Smooth muscle cell (in vitro differentiated cells): ENCODE results near the gene ACR. TPM values are rescaled to one million over a fixed set of nuclear protein-coding genes. Genes with fewer than 3 reads are reported as not detected.

Experiments
- DNase-seq: peaks from one replicate; lab custom pipeline; 2025; ENCODE audit not compliant: unreplicated experiment; lab: John Stamatoyannopoulos, UW
- H2AFZ ChIP-seq: fragments of 200-600 bp; sonication (generic); 2 replicates; pipeline ENCODE4 v1.6.0; 2016; ENCODE audit warnings: antibody characterized with exemption, low read depth, mild to moderate bottlenecking
- H3F3A ChIP-seq: fragments of 200-600 bp; sonication (generic); 2 replicates; pipeline ENCODE4 v1.6.0; 2017; ENCODE audit warnings: antibody characterized with exemption, low read depth
- H3K27ac ChIP-seq: fragments of 200-600 bp; sonication (generic); 2 replicates; pipeline ENCODE4 v1.5.1; 2016; ENCODE audit warnings: low read depth, mild to moderate bottlenecking
- H3K27me3 ChIP-seq: fragments of 200-600 bp; sonication (generic); 2 replicates; pipeline ENCODE4 v1.6.1; 2016; ENCODE audit warnings: low read depth, mild to moderate bottlenecking
- H3K36me3 ChIP-seq: fragments of 200-600 bp; sonication (generic); 2 replicates; pipeline ENCODE4 v1.5.1; 2016; ENCODE audit warnings: low read depth
- H3K4me1 ChIP-seq: fragments of 200-600 bp; sonication (generic); 2 replicates; pipeline ENCODE4 v1.5.1; 2016; ENCODE audit warnings: low read depth
- H3K4me2 ChIP-seq: fragments of 200-600 bp; sonication (generic); 2 replicates; pipeline ENCODE4 v1.6.0; 2016; ENCODE audit warnings: mild to moderate bottlenecking
- H3K4me3 ChIP-seq: fragments of 200-600 bp; sonication (generic); 2 replicates; pipeline ENCODE4 v1.5.1; 2016; ENCODE audit warnings: mild to moderate bottlenecking
- H3K79me2 ChIP-seq: fragments of 200-600 bp; sonication (generic); 2 replicates; pipeline ENCODE4 v1.6.0; 2016; ENCODE audit warnings: low read depth, mild to moderate bottlenecking
- H3K9ac ChIP-seq: fragments of 200-600 bp; sonication (generic); 2 replicates; pipeline ENCODE4 v1.6.0; 2016; ENCODE audit warnings: low read depth
- H3K9me3 ChIP-seq: fragments of 200-600 bp; sonication (generic); replicated peaks from 2 replicates; pipeline ENCODE4 v1.5.1; 2016; ENCODE audit warnings: low read depth
- H4K20me1 ChIP-seq: fragments of 200-600 bp; sonication (generic); 2 replicates; pipeline ENCODE4 v1.6.0; 2016; ENCODE audit warnings: low read depth
- CTCF ChIP-seq: fragments of 200-600 bp; sonication (generic); IDR thresholded peaks from 2 replicates; pipeline ENCODE4 v1.5.1; 2017; ENCODE audit warnings: borderline replicate concordance, mild to moderate bottlenecking, antibody characterized with exemption; ENCODE audit not compliant: insufficient read depth, poor library complexity, severe bottlenecking
- WGBS: methylation state at CpG from one replicate; pipeline ENCODE4 v1.1.7; 2016; ENCODE audit warnings: low lambda C conversion rate; 5-methylcytosine and 5-hydroxymethylcytosine counted together
- polyA plus RNA-seq: library from polyadenylated mRNA; unstranded; fragments of >200 nt; fragmentation: Nextera tagmentation; extraction: Ambion mirVana; gene quantifications from 2 replicates; pipeline ENCODE4 v1.2.1, GENCODE V29; 2016
- total RNA-seq: library from RNA; depleted of rRNA; stranded (reverse); fragments of >200 nt; gene quantifications from 2 replicates; pipeline ENCODE4 v1.2.3, GENCODE V29; 2014

ACR gene
- total and polyA plus RNA-seq, 2 experiments from 2014 or later: 0.27 TPM; not detected in 1

GRCh38 chr22:50710886-50711285, 27.1 kb upstream of the ACR start:
- H3K27ac ChIP-seq: no peak overlapping the region
- no peaks in the 10 kb centered on the region for H3F3A ChIP-seq
- no peaks in the 10 kb centered on the region for H3K36me3 ChIP-seq
- no peaks in the 10 kb centered on the region for H3K27me3 ChIP-seq
- no peaks in the 10 kb centered on the region for H3K4me1 ChIP-seq
- no peak for DNase-seq
- H3K9me3 ChIP-seq: no peaks in the 10 kb centered on the region
- H3K9ac ChIP-seq: no peak overlapping the region
- H3K79me2 ChIP-seq: no peaks in the 10 kb centered on the region
- H2AFZ ChIP-seq: no peak overlapping the region
- H3K4me2 ChIP-seq: no peak overlapping the region
- WGBS: 97% methylated on average over 35 of the region's 38 CpGs
- no peak for TF ChIP-seq CTCF
- H3K4me3 ChIP-seq: no peak overlapping the region
- no peaks in the 10 kb centered on the region for H4K20me1 ChIP-seq

DNA sequence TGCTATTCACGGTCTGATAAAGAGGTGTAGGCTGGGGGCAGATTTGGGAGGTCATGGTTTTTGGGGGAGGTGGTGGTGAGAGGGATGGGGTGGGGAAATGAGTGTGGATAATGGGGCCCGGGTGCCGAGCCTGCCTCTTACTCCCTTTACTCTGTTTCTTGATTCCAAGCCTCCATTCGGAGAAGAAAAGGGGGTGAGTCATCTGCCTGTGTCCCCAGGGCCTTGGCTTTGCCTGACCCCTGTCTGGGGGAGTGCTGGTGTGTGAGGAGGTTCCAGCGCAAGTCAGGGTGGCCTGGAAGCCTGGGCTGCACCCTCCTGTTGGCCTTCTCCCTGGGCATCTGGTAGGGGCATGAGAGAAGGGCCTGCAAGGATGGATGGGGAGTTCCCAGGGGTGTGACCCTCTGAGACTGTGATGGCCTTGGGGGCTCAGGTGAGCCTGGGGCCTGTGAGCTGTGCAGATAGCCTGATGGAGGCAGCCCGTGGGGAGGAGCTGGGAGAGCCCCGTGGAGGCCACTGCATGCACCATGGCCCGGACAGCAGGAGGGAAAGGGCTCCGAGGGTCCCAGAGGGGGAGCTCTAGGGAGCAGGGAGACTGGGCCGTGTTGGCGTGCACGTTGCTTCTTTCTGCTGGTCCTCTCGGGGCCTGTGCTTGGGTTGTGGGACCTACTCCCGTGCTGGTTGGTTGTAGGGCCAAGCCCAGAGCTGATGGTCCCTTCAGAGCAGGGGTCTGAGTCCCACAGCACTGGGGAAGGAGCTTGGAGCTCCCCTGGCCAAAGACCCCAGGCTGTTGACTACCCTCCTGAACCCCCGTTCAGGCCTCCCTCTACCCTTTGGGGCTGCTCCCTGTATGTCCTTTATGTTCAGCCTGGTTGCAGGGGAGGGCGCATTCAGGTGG, 26.3 kb upstream of the ACR start:
- Histone ChIP-seq H3K4me3 (no peak overlapping the region), H3K9me3 (no peaks in the 10 kb centered on the region), H3K27me3 (no peaks in the 10 kb centered on the region), H3F3A (no peaks in the 10 kb centered on the region), H3K4me1 (no peaks in the 10 kb centered on the region), H3K36me3 (no peaks in the 10 kb centered on the region), H3K4me2 (no peak overlapping the region), H3K27ac (no peak overlapping the region), H4K20me1 (no peaks in the 10 kb centered on the region), H3K79me2 (no peaks in the 10 kb centered on the region), H2AFZ (no peak overlapping the region), H3K9ac (no peak overlapping the region)
- WGBS: 92% methylated on average over 16 of the region's 16 CpGs
- DNase-seq: no peak
- TF ChIP-seq CTCF: no peak

DNA sequence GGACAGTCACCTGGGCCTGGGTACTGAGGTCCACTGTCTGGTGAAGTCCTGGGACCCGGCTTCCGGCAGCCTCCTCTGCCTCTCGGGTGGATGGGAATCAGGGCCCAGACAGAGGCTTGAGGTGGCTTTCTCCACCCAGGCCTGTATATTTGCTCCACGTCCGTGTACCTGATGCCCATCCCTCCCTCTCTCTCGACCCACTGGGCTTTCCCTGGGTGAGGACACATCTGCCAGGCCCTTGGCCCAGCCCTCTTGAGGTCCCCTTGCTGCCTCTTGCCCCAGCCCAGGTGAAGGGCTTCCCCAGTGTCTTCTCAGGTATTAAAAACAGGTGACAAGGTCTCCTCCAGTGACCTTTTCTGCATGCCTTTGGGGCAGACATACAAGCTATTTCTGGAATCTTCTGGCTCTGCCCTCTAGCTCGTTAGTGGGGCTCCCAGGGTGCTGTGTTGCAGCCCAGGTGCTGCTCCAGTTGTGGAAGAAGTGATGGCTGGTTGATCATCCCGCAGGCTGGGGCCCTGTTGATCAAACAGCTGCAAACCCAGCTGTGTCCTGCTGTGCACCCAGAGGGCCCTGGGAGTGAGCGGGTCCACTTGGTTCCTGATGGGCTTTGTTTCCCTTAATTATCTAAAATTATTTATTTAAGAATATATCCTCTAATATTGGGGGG, 25.5 kb upstream of the ACR start:
- Histone ChIP-seq H2AFZ (no peak overlapping the region), H3K9me3 (no peaks in the 10 kb centered on the region), H3K9ac (no peak overlapping the region), H3K27ac (no peak overlapping the region), H3K27me3 (no peaks in the 10 kb centered on the region), H3K79me2 (no peaks in the 10 kb centered on the region), H3K4me2 (no peak overlapping the region), H3K4me3 (no peak overlapping the region), H4K20me1 (no peaks in the 10 kb centered on the region), H3K4me1 (no peaks in the 10 kb centered on the region), H3F3A (no peaks in the 10 kb centered on the region), H3K36me3 (no peaks in the 10 kb centered on the region)
- no peak for DNase-seq
- WGBS: 86% methylated on average over 9 of the region's 9 CpGs
- TF ChIP-seq CTCF: no peak

DNA sequence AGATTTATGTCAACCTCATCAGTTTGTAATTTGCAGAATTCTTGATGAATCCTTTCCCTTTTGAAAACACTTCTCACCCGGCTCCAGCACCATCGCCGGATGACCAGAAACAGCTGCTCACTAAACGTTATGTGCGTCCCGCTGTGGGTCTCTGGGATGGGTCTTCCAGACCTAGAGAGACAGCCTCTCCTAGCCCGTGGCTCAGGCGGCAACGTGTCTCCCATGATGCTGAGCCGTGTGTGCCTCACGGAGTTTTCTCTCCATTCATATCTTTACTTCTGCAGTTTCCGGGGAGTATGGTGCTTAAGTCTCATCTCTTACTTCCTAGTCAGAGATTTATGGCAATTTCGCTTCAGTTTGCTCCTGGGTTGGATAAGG, 25.0 kb upstream of the ACR start:
- H4K20me1 ChIP-seq: no peaks in the 10 kb centered on the region
- no peaks in the 10 kb centered on the region for H3F3A ChIP-seq
- no peak overlapping the region for H3K27ac ChIP-seq
- no peak for DNase-seq
- no peak overlapping the region for H3K4me3 ChIP-seq
- no peak overlapping the region for H2AFZ ChIP-seq
- H3K4me1 ChIP-seq: no peaks in the 10 kb centered on the region
- no peak overlapping the region for H3K4me2 ChIP-seq
- H3K9ac ChIP-seq: no peak overlapping the region
- H3K9me3 ChIP-seq: no peaks in the 10 kb centered on the region
- peaks cover under 1% of the 10 kb centered on the region for H3K27me3 ChIP-seq
- WGBS: 82% methylated on average over 13 of the region's 13 CpGs
- no peaks in the 10 kb centered on the region for H3K79me2 ChIP-seq
- no peaks in the 10 kb centered on the region for H3K36me3 ChIP-seq
- TF ChIP-seq CTCF: no peak
